GM11168 (cell line): Measurements from ENCODE around the gene PROB1.

Experiments
- in situ Hi-C: fragments of 300-500 bp; cut with MboI; formaldehyde crosslinking; loops from one replicate; pipeline ENCODE4 v1.12.0; 2022; ENCODE audit warnings: low sequenced_read_pairs; ENCODE audit not compliant: unreplicated experiment

PROB1 gene

GRCh38 chr5:139344177-139344576 is 50.7 kb downstream of the PROB1 start:
- in situ Hi-C loops: loop anchor here (5.0 kb wide), 1 partner anchor 33 kb away; no protein-coding TSS in a partner anchor

- in situ Hi-C loops: loop anchor here (5.0 kb wide), 1 partner anchor 34 kb away; no protein-coding TSS in a partner anchor
Measured at GRCh38 chr5:139343476-139343875, 51.4 kb downstream of the PROB1 start.

GRCh38 chr5:139342423-139342723 is 52.5 kb downstream of the PROB1 start:
- in situ Hi-C loops: loop anchor here (5.0 kb wide), 1 partner anchor 35 kb away; no protein-coding TSS in a partner anchor

GRCh38 chr5:139341689-139342422 is 53.0 kb downstream of the PROB1 start, which contains the start of gene PAIP2:
PAIP2 (plus strand) TSS chr5:139341854; CDS start chr5:139363785, 21,931 bp downstream.
- in situ Hi-C loops: loop anchor here (5.0 kb wide), 1 partner anchor 35 kb away; no protein-coding TSS in a partner anchor

- in situ Hi-C loops: loop anchor here (5.0 kb wide), 1 partner anchor 36 kb away; no protein-coding TSS in a partner anchor
Measured at GRCh38 chr5:139341187-139341688, 53.7 kb downstream of the PROB1 start.
